Endothelial cell of hepatic sinusoid (primary cell): Measurements from ENCODE around the gene SCGB1D4.

Experiments used
- in situ Hi-C: cut with HindIII; loops from 2 replicates; pipeline ENCODE4 v1.10.0; 2017; ENCODE audit warnings: low sequenced_read_pairs

Gene SCGB1D4

DNA sequence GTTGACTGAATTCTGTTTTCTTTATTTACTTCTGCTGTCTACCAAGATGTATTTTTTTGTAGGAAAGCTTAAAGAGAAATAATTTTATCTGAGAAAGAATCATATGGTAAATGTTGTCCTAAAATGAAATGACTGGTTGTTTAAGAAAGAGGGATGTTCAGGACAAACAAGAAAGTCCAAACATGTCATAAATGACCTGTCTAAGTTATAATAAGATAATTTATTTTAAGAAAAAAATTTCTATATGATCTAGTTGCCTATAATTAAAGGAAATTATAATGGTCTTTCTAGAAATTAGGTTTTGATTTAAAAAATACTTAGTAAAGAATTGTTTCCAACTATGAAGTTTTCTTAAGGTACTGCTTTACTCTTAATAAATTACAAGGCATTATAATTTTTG is 18.4 kb downstream of the SCGB1D4 start:
- in situ Hi-C loops, result loop anchor here (5.0 kb wide), 1 partner anchor 42 kb away; no protein-coding TSS in a partner anchor

DNA sequence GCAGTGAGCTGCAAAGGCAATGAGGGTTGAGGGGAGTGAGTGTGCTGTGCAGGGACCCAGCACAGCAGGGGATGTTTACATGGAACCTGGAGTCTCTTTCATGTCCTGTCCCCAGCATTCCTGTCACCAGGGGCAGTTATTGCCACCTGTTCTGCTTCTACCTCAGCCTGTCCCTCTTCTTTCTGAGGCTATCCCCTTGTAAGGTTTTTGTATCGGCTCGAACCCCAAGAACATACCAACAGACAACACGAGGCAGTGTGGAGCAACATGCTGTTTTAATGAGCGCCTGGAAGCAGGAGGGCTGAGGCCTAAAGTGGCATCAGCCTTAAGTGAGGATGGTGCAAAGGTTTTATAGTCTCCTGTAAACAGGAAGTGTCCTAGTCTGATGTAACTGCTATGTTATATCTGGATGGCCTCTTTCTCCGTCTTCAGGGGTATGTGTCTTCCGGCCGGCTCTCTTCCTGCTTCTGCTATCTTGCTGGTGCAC is 25.0 kb downstream of the SCGB1D4 start:
- in situ Hi-C loops, result no loop called here

DNA sequence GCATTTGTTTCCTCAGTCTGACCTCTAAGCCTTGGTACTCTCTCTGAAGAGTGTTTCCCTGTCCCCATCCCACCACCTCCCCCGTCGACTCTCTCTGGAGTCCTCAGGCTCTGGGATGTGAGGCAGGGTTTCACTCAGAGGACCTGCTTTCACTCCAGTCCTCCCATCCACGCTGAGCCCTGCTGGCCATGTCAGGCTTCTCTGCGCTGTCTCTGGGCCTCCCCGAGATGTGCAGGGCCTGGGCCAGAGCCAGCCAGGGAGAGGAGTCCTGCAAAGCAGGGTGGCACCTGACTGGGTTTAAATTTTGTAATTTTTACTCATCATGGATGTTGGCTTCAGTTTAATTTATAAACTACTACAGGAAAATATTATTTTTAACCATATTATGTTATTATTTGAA is 25.6 kb downstream of the SCGB1D4 start:
- in situ Hi-C loops, result no loop called here

DNA sequence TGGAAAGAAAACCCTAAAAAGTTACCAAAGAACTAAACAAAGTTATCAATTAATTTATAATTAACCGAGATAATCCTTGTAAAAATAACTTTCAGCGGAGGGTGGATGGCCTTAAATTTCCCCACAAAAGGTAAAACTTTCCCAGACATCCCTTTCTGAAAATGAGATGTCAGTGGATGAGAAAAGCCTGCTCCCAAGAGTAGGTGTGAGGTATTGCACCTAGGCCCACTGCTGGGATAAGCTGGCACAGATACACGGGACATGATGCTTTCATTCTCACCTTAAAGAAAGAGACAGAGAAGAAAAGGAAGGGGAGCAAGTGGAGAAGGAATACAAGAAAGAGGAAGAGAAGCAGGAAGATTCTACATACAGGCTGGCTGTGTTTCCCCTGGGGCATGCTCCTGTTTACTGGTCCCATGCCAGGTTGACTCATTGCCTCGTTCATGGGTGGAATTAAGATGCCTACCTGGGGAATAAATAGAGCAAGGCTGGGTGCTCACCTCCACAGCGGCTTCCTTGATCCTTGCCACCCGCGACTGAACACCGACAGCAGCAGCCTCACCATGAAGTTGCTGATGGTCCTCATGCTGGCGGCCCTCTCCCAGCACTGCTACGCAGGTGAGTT is 29.1 kb downstream of the SCGB1D4 start, which contains the start of gene SCGB2A2:
TSS of gene SCGB2A2 (plus strand) at position 505 of the 625 bp plus-strand sequence. CDS start at position 564, 59 bp downstream.
- in situ Hi-C loops, result no loop called here

DNA sequence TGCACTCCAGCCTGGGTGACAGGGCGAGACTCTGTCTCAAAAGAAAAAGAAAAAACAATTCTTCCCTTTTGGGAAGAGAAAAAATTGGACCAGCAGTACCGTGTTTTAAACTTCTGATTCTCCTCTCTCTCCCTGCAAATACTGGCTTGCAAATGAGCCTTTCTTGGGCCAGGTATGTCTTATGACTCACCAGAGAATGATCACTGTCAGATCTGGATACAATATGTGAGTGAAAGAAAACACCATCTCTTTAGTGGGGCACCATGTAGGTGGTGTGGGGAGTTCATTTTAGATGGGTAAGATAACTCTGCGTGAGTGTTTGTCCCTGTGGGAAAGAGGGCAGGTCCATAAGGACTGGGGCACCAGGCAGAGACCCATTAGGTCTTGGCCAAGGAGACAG is 31.3 kb downstream of the SCGB1D4 start:
- in situ Hi-C loops, result no loop called here

DNA sequence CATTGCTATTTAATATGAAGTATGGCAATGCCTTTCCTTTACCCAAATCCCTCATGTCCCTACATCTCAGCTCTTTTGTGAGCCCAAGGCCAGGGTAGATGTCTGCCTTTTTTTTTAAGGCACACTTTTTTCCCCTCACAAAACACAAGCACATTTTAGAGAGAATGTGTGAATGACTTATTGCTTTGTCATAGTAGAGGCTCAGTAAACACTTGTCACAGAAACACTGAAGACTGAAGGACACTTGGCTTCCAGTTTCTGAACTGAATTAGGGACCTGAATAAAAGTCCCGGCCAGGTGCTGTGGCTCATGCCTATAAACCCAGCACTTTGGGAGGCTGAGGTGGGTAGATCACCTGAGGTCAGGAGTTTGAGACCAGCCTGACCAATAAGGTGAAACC is 31.8 kb downstream of the SCGB1D4 start:
- in situ Hi-C loops, result no loop called here

DNA sequence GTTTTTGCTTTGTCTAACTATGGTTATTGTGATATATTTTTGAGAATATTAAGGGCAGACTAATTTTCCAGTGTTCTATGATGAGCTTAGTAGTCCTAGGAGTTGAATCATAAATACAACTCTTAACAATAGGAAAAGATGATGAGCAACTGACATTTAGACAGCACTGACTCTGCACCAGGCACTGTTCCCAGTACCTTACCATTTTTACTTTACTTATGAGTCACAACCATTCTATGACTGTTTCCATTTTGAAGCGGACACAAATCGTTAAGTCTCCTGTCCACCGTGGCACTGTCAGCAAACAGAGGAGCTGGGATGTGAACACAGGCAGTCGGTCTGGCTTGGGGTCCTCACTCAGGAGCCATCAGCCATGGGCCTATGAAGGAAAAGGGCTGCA is 32.3 kb downstream of the SCGB1D4 start:
- in situ Hi-C loops, result no loop called here

DNA sequence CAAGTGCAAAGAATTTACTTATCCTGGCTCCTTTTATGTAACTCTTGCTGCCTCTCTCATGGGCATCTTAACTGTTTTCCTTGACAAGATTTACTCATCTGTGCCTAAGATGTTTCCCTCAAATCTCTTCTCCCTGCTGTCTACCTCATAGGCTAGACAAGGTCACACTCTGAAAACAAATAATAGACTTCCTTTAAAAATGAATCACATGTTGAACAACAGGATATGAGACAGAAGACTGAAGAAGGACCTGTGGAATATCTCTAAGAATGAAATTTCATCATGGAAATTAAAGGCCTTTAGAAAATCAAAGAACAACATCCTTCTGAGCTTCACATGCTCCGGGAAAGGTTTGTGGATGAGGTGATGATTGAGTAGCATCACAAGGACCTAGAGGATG is 34.9 kb downstream of the SCGB1D4 start:
- in situ Hi-C loops, result no loop called here

DNA sequence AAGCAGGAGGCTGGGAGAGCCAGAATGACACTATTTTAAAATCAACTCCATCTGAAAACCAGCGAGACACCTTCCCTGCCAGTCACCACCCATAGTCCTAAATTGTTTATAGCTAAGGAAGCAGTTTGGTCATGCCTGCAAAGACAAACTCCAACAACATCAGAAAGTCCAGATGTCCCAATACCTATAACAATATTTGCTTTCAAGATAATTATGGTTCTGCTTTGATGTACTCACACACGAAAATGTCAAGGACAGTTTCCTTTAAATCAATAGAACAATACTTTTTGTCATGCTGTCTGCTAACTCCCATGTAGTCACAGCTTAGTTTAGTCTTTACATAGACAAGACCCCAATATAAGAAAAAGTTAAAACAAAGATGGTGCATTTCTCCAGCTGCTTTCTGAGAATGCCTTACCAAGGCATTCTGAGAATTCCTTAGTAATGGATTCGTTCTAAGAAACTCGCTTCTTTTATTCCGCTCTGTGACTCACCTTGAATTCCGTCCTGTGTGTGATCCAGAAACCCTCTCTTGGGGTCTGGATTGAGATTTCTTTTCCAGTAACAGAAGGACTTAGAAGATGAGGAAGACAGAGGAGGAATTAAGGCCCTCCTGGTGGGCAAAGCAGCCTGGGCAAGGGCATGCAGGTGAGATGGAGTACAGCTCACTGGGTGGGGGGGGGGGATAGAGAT is 38.5 kb downstream of the SCGB1D4 start:
- in situ Hi-C loops, result no loop called here

DNA sequence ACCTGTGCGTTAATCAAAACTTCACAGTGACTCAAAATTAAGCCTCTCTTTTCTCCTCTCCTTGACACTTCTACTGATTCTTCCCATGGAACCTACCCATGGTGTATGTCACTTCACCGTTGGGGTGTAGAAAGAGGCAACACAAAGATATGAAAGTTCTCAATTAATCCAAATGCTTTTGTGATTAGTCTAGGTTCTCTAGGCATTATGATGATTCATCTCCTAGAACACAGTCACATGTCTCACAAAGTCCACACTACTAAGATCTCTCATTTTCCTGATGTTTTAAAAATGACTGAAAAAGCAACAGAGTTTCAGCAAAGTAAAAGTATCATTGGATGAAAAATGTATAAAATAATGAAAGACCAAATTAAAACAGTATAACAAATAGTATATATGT is 42.6 kb downstream of the SCGB1D4 start:
- in situ Hi-C loops, result loop anchor here (5.0 kb wide), 1 partner anchor 84 kb away; no protein-coding TSS in a partner anchor

DNA sequence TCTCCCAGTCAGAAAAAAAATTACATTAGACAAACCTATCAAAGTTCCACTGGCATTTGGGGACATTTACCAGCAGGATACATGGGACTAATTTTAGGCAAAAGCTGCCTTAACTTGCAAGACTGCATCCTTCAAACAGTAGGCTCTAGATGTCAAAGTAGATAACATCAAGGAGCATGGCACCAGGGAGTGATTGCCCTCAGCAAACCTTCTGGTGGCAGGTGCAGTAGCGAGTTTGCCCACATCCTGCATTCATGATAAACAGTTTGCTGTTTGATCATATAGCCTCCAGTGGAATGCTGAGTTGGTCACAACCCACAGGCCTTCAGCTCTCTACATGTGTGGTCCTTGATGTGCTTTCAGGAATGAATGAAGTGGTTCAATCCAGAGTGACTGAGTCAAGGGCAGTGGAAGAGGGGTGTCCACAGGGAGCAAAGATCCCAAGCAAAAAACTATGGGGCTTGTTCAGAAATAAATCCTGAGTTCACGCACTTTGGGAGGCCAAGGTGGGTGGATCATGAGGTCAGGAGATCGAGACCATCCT is 44.8 kb downstream of the SCGB1D4 start:
- in situ Hi-C loops, result no loop called here

DNA sequence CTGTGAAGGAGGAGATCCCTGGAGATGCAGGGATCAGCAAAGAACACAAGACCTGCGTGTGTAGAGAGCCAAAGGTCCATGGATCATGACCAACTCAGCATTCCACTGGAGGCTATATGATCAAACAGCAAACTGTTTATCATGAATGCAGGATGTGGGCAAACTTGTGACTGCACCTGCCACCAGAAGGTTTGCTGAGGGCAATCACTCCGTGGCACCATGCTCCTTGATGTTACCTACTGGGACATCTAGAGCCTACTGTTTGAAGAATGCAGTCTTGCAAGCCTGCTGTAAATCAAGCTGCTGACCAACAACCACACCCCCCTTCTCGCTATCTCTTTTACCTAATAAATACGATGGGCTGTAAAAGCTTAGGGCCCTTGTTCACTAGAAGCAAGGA is 47.2 kb downstream of the SCGB1D4 start:
- in situ Hi-C loops, result no loop called here
